HepG2 (cell line): ENCODE results near the gene TOP3B.

Source experiments
- ARNT ChIP-seq: fragments of 450-650 bp; IDR thresholded peaks from 2 replicates; pipeline ENCODE4 v1.6.1; 2017
- CBX1 ChIP-seq: IDR thresholded peaks from one replicate; pipeline ENCODE4 v1.6.1; 2016; ENCODE audit warnings: antibody characterized with exemption, low read depth
- CBX5 ChIP-seq: sonication (generic); formaldehyde crosslinking; IDR thresholded peaks from 2 replicates; pipeline ENCODE4 v1.4.0; 2020; ENCODE audit warnings: missing genetic modification reagents, borderline replicate concordance
- CTCF ChIP-seq: sonication (generic); formaldehyde crosslinking; IDR thresholded peaks from 2 replicates; pipeline ENCODE4 v1.5.0; 2020; ENCODE audit warnings: mild to moderate bottlenecking, missing genetic modification reagents, moderate library complexity
- EZH2 ChIP-seq: conservative IDR thresholded peaks from 2 replicates; pipeline ENCODE4 v1.6.1; 2012; ENCODE audit warnings: mild to moderate bottlenecking, low read depth, low read length, moderate library complexity
- GTF3A ChIP-seq: sonication (generic); formaldehyde crosslinking; conservative IDR thresholded peaks from 2 replicates; pipeline ENCODE4 v1.4.0; 2020; ENCODE audit warnings: mild to moderate bottlenecking, missing genetic modification reagents
- ZNF274 ChIP-seq: sonication (generic); formaldehyde crosslinking; IDR thresholded peaks from 2 replicates; pipeline ENCODE4 v1.5.1; 2020; ENCODE audit warnings: mild to moderate bottlenecking, missing genetic modification reagents
- ZNF556 ChIP-seq: sonication (generic); formaldehyde crosslinking; IDR thresholded peaks from 2 replicates; pipeline ENCODE4 v1.4.0; 2020; ENCODE audit warnings: mild to moderate bottlenecking, missing genetic modification reagents, borderline replicate concordance
- ZNF567 ChIP-seq: sonication (generic); formaldehyde crosslinking; IDR thresholded peaks from 2 replicates; pipeline ENCODE4 v1.8.1; 2023; ENCODE audit warnings: mild to moderate bottlenecking, missing genetic modification reagents, borderline replicate concordance
- ZXDC ChIP-seq: sonication (generic); formaldehyde crosslinking; IDR thresholded peaks from 2 replicates; pipeline ENCODE4 v1.5.0; 2020; ENCODE audit warnings: mild to moderate bottlenecking, missing genetic modification reagents

GRCh38 chr22:21920341-21921183 is 62.0 kb downstream of the TOP3B start:
- TF ChIP-seq ZNF567, result no peak
- no peak for TF ChIP-seq CTCF (CRISPR knock-in tag)
- TF ChIP-seq CBX5 (CRISPR knock-in tag), result no peak
- TF ChIP-seq EZH2, result no peak
- TF ChIP-seq ZNF274, result no peak
- no peak for TF ChIP-seq CBX1
- no peak for TF ChIP-seq GTF3A (CRISPR knock-in tag)
- no peak for TF ChIP-seq ARNT
- no peak for TF ChIP-seq ZNF556 (CRISPR knock-in tag)
- TF ChIP-seq ZXDC (CRISPR knock-in tag), result no peak
